GM18520 (cell line): ENCODE data around the gene CROCC2.

Source experiments
- ATAC-seq: cut with Tn5 transposase; IDR thresholded peaks from one replicate; pipeline ENCODE4 v1.9.1; 2021; ENCODE audit not compliant: unreplicated experiment

Gene CROCC2

GRCh38 chr2:240932724-240933047 lies 26.6 kb downstream of the CROCC2 start:
- ATAC-seq = no peak

- ATAC-seq = no peak
Observed at GRCh38 chr2:240933048-240933965, 27.2 kb downstream of the CROCC2 start.

GRCh38 chr2:240933966-240934700 lies 28.0 kb downstream of the CROCC2 start:
- ATAC-seq = no peak

GRCh38 chr2:240934701-240935102 lies 28.6 kb downstream of the CROCC2 start:
- no peak for ATAC-seq

- no peak for ATAC-seq
Observed at GRCh38 chr2:240935103-240935876, 29.2 kb downstream of the CROCC2 start.

- no peak for ATAC-seq
Observed at GRCh38 chr2:240936106-240936505, 30.0 kb downstream of the CROCC2 start.

GRCh38 chr2:240946046-240946445 lies 39.9 kb downstream of the CROCC2 start:
- no peak for ATAC-seq

- no peak for ATAC-seq
Observed at GRCh38 chr2:240946654-240947053, 40.5 kb downstream of the CROCC2 start.

GRCh38 chr2:240947176-240947575 lies 41.0 kb downstream of the CROCC2 start:
- no peak for ATAC-seq

GRCh38 chr2:240947607-240948006 lies 41.5 kb downstream of the CROCC2 start:
- ATAC-seq = no peak

- no peak for ATAC-seq
Observed at GRCh38 chr2:240948086-240948485, 42.0 kb downstream of the CROCC2 start.

- no peak for ATAC-seq
Observed at GRCh38 chr2:240948905-240949790, 43.0 kb downstream of the CROCC2 start.

GRCh38 chr2:240949791-240950705 lies 43.9 kb downstream of the CROCC2 start:
- ATAC-seq = no peak

GRCh38 chr2:240951045-240951594 lies 45.0 kb downstream of the CROCC2 start:
- ATAC-seq = no peak

- ATAC-seq = no peak
Observed at GRCh38 chr2:240952496-240953246, 46.5 kb downstream of the CROCC2 start.

- no peak for ATAC-seq
Observed at GRCh38 chr2:240953426-240954410, 47.6 kb downstream of the CROCC2 start.
